Colonic mucosa (tissue), 4 donors: ENCODE results near the gene LDHD. TPM values are rescaled to one million over a fixed set of nuclear protein-coding genes. Genes with fewer than 3 reads are reported as not detected.

Source experiments
- DNase-seq: peaks from one replicate; pipeline ENCODE4 v3.0.0-alpha.2; 2020
- H3K27ac ChIP-seq: fragments of 200-600 bp; one replicate; pipeline ENCODE4 v1.8.0; 2021
- H3K27me3 ChIP-seq: fragments of 200-600 bp; one replicate; pipeline ENCODE4 v1.8.0; 2021
- H3K36me3 ChIP-seq: fragments of 200-600 bp; one replicate; pipeline ENCODE4 v1.8.0; 2021
- H3K4me1 ChIP-seq: fragments of 200-600 bp; one replicate; pipeline ENCODE4 v1.8.0; 2021; ENCODE audit warnings: mild to moderate bottlenecking
- H3K4me3 ChIP-seq: fragments of 200-600 bp; one replicate; pipeline ENCODE4 v1.8.0; 2021
- H3K9ac ChIP-seq, 2 donors: one replicate each; pipeline ENCODE4 v1.7.0; 2013; ENCODE audit warnings: control low read depth in 2 of 2, low read depth in 2 of 2, low read length in 2 of 2
- H3K9me3 ChIP-seq: fragments of 200-600 bp; one replicate; pipeline ENCODE4 v1.8.0; 2021
- CTCF ChIP-seq: fragments of 200-600 bp; IDR thresholded peaks from one replicate; pipeline ENCODE4 v1.8.0; 2022; ENCODE audit warnings: antibody characterized with exemption, mild to moderate bottlenecking
- intact Hi-C: fragments of 100-400 bp; cut with DNase I; formaldehyde crosslinking; loops from one replicate; pipeline ENCODE4 v1.14.1; 2022
- total RNA-seq, 2 donors: library from RNA; stranded (reverse); fragmentation: NEBNext Ultra II Directional in 1 of 2; extraction: Animal tissue kit (Norgen Biotek cat#: 25700) in 1 of 2; gene quantifications; one replicate each; pipeline ENCODE4 v1.2.1, GENCODE V29; 2021
- donor health status: healthy.
- donor health status: DM: no; HTN: no; CAD: no.
- donor health status: DM: no; HTN: no; CAD: no.

LDHD gene
- total RNA-seq, 2 donors from 2014 or later: 31.4 to 105 TPM

- Histone ChIP-seq H3K4me1 (no peaks in the 10 kb centered on the region), H3K9me3 (no peaks in the 10 kb centered on the region), H3K36me3 (no peaks in the 10 kb centered on the region), H3K27me3 (no peaks in the 10 kb centered on the region), H3K9ac (no peak overlapping the region), H3K4me3 (peak overlapping the region; percentile 79), H3K27ac (no peak overlapping the region)
- intact Hi-C loops: no loop called here
- no peak for TF ChIP-seq CTCF
- DNase-seq: no peak
These were observed 31.4 kb upstream of the LDHD start for GRCh38 chr16:75147968-75148310.

GRCh38 chr16:75143941-75144340 is 27.4 kb upstream of the LDHD start:
- intact Hi-C loops: no loop called here
- no peak overlapping the region for H3K4me3 ChIP-seq
- no peaks in the 10 kb centered on the region for H3K36me3 ChIP-seq
- H3K9ac ChIP-seq: no peak overlapping the region
- no peaks in the 10 kb centered on the region for H3K4me1 ChIP-seq
- TF ChIP-seq CTCF: no peak
- H3K27ac ChIP-seq: no peak overlapping the region
- no peaks in the 10 kb centered on the region for H3K9me3 ChIP-seq
- H3K27me3 ChIP-seq: no peaks in the 10 kb centered on the region
- DNase-seq: no peak

- Histone ChIP-seq H3K27ac (peak overlapping the region; percentile 20), H3K36me3 (no peaks in the 10 kb centered on the region), H3K9ac (no peak overlapping the region), H3K4me1 (no peaks in the 10 kb centered on the region), H3K27me3 (no peaks in the 10 kb centered on the region), H3K4me3 (no peak overlapping the region), H3K9me3 (no peaks in the 10 kb centered on the region)
- intact Hi-C loops: no loop called here
- DNase-seq: peak; percentile 46
- no peak for TF ChIP-seq CTCF
These were observed 22.9 kb upstream of the LDHD start for GRCh38 chr16:75139498-75139897.

GRCh38 chr16:75138636-75139035 is 22.1 kb upstream of the LDHD start:
- Histone ChIP-seq H3K4me3 (no peak overlapping the region), H3K27me3 (no peaks in the 10 kb centered on the region), H3K9me3 (no peaks in the 10 kb centered on the region), H3K27ac (peak overlapping the region; percentile 40), H3K4me1 (no peaks in the 10 kb centered on the region), H3K9ac (no peak overlapping the region), H3K36me3 (no peaks in the 10 kb centered on the region)
- intact Hi-C loops: no loop called here
- TF ChIP-seq CTCF: no peak
- DNase-seq: no peak

- DNase-seq: no peak
- H3K27ac ChIP-seq: peak overlapping the region; percentile 40
- H3K9ac ChIP-seq: no peak overlapping the region
- intact Hi-C loops: no loop called here
- no peak for TF ChIP-seq CTCF
- H3K4me3 ChIP-seq: no peak overlapping the region
- H3K4me1 ChIP-seq: no peaks in the 10 kb centered on the region
- no peaks in the 10 kb centered on the region for H3K27me3 ChIP-seq
- no peaks in the 10 kb centered on the region for H3K9me3 ChIP-seq
- H3K36me3 ChIP-seq: no peaks in the 10 kb centered on the region
These were observed 21.7 kb upstream of the LDHD start for GRCh38 chr16:75138233-75138632.

- no peak overlapping the region for H3K9ac ChIP-seq
- H3K36me3 ChIP-seq: no peaks in the 10 kb centered on the region
- no peaks in the 10 kb centered on the region for H3K27me3 ChIP-seq
- DNase-seq: no peak
- H3K9me3 ChIP-seq: no peaks in the 10 kb centered on the region
- no peak overlapping the region for H3K27ac ChIP-seq
- intact Hi-C loops: no loop called here
- no peak for TF ChIP-seq CTCF
- H3K4me1 ChIP-seq: no peaks in the 10 kb centered on the region
- no peak overlapping the region for H3K4me3 ChIP-seq
These were observed 14.5 kb upstream of the LDHD start for GRCh38 chr16:75131081-75131480.
